ENCODE measurements around the gene NEK10. TPM values are rescaled to one million over a fixed set of nuclear protein-coding genes. Genes with fewer than 3 reads are reported as not detected.

The NEK10 gene
- total and polyA plus RNA-seq, 5 donors, result 3.1 to 16.9 (median 9.5) TPM

DNA sequence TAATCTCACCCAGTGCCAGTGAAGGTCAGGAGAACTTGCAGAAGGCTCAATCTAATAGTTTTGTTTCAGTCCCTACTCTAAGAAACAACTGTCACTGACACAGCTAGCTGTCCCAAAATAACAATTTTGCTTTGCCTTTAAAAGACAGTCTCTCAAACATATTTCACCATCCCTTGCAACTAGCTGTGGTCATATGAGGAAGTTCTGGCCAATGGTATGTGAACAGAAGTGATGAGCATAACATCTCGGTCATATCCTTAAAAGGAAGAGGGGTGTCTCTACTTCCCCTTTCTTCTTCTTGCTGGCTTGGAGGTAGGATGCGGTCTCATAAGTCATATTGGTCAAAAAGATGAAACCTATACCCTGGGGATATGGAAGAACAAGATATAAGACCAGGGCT lies 198.1 kb downstream of the NEK10 start:
- 91% methylated on average over 2 of the region's 2 CpGs for WGBS
- Histone ChIP-seq H3K27ac (ENCODE audit: low read length) (no peak overlapping the region), H3K4me3 (ENCODE audit: low read length) (no peak overlapping the region), H3K4me1 (ENCODE audit: control insufficient read depth, insufficient read depth, low read length) (no peaks in the 10 kb centered on the region), H3K9me3 (ENCODE audit: control insufficient read depth, low read length) (no peaks in the 10 kb centered on the region), H3K27me3 (ENCODE audit: control insufficient read depth, insufficient read depth) (no peaks in the 10 kb centered on the region)
- DNase-seq (no peak), ATAC-seq (no peak)
- intact Hi-C loops (cut with DNase I), result no loop called here

DNA sequence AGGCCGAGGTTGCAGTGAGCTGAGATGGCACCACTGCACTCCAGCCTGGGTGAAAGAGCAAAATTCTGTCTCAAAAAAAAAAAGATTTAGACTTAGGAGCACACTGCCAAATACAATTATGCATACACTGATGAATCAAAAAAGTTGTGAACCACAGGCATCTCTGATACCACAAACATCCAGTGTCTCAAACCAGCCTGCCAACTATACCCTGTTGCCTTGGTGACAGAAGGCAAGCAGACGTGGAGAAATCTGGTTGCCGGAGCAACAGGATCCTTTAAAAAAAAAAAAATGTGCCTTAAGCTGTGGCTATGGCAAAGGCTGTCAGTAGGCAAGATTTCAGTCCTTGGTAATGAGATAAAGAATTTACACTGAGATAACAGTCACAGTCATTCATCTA lies 202.3 kb downstream of the NEK10 start:
- Histone ChIP-seq H3K27ac (ENCODE audit: low read length) (no peak overlapping the region), H3K4me1 (ENCODE audit: control insufficient read depth, insufficient read depth, low read length) (no peaks in the 10 kb centered on the region), H3K27me3 (ENCODE audit: control insufficient read depth, insufficient read depth) (no peaks in the 10 kb centered on the region), H3K9me3 (ENCODE audit: control insufficient read depth, low read length) (no peaks in the 10 kb centered on the region), H3K4me3 (ENCODE audit: low read length) (no peak overlapping the region)
- DNase-seq (no peak), ATAC-seq (no peak)
- intact Hi-C loops (cut with DNase I), result no loop called here
- 71% methylated on average over 3 of the region's 3 CpGs for WGBS

DNA sequence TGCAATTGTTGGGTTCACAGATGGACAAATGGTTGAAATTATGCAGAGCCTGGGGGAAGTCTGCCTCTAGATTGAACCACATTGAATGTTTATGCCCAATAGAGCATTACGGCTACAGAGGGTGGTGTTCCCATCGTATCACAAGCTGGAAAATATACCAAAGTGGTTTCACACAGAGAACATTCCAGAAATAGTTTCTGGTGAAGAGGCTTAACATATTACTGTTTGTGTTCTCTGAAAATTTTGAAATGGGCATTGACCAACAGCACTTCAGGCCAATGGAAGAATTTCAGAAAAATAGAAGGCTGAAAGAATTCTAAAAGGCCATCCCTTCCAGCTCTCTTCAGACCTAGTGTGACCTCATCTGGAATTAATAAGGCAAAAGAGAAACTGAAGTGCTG lies 203.9 kb downstream of the NEK10 start:
- ATAC-seq (peak in 1 of 2 donors; percentile 24), DNase-seq (no peak)
- Histone ChIP-seq H3K27ac (ENCODE audit: low read length) (no peak overlapping the region), H3K9me3 (ENCODE audit: control insufficient read depth, low read length) (no peaks in the 10 kb centered on the region), H3K4me1 (ENCODE audit: control insufficient read depth, insufficient read depth, low read length) (no peaks in the 10 kb centered on the region), H3K27me3 (ENCODE audit: control insufficient read depth, insufficient read depth) (no peaks in the 10 kb centered on the region), H3K4me3 (ENCODE audit: low read length) (no peak overlapping the region)
- WGBS, result 59% methylated on average over 2 of the region's 2 CpGs
- intact Hi-C loops (cut with DNase I), result no loop called here

DNA sequence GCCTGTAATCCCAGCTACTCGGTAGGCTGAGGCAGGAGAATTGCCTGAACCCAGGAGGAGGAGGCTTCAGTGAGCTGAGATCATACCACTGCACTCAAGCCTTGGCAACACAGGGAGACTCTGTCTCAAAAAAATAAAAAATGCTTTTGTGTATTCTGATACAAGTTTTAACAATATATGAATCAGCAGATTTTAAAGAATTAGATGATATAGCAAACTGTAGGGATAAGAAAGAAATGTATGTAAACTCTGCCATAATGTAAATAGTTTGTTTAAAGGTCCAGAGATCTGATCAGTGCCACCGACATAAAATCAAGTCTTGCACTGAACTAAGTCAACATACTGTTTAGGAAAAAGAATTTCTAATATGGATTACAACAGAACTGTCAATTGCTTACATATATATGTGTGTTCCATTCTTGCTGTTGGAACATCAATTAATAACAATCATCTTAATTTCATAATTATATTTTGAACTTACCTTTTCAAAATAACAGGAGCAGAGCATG lies 208.3 kb downstream of the NEK10 start:
- no peak for ATAC-seq
- no peak for DNase-seq
- 85% methylated on average over 2 of the region's 2 CpGs for WGBS
- Histone ChIP-seq H3K27me3 (ENCODE audit: control insufficient read depth, insufficient read depth) (no peaks in the 10 kb centered on the region), H3K27ac (ENCODE audit: low read length) (no peak overlapping the region), H3K9me3 (ENCODE audit: control insufficient read depth, low read length) (no peaks in the 10 kb centered on the region), H3K4me1 (ENCODE audit: control insufficient read depth, insufficient read depth, low read length) (no peaks in the 10 kb centered on the region), H3K4me3 (ENCODE audit: low read length) (no peak overlapping the region)
- intact Hi-C loops (cut with DNase I), result no loop called here

DNA sequence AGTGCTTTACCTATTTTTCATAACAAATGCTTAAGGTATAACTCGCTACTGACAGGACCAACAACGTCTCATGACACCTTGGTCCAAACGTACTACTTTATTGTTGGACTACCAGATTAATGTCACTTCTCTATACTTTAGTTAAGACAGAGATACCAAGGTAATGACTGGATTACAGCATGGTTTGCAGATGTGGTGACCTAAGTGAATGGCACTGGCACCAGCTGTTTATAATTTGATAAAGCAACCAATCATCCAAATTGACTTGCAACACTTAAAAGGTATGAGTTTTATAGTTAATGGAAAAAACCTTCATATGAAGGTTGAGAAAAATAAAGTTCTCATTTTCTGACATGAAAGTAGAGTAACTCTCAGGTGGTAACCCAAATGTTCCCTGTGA lies 209.0 kb downstream of the NEK10 start:
- H3K27me3 ChIP-seq (ENCODE audit: control insufficient read depth, insufficient read depth), result no peaks in the 10 kb centered on the region
- ATAC-seq (no peak), DNase-seq (no peak)
- intact Hi-C loops (cut with DNase I), result no loop called here
- WGBS, result 93% methylated on average over 3 of the region's 3 CpGs
- H3K9me3 ChIP-seq (ENCODE audit: control insufficient read depth, low read length), result no peaks in the 10 kb centered on the region
- H3K4me1 ChIP-seq (ENCODE audit: control insufficient read depth, insufficient read depth, low read length), result no peaks in the 10 kb centered on the region
- H3K27ac ChIP-seq (ENCODE audit: low read length), result no peak overlapping the region
- H3K4me3 ChIP-seq (ENCODE audit: low read length), result no peak overlapping the region

DNA sequence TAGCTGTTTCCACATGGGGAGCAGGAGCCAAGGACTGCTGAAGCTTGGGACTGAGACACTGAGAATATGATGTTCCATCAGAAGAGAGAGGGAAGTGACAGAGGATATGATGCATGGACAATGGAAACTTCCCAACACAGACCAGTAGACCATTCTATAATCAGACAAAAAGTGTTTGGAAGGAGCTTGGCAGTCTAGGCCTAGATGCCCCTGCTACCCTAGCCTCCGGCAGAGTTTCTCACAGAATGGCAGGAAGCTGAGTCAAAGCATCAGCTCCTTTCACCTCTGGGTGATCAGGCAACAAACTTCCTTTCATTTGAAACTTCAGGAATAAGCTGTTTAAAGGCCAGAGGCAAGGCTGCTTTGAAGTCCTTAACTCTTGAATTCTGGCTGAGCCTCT lies 222.0 kb downstream of the NEK10 start:
- H3K4me1 ChIP-seq (ENCODE audit: control insufficient read depth, insufficient read depth, low read length), result no peaks in the 10 kb centered on the region
- no peak overlapping the region for H3K27ac ChIP-seq (ENCODE audit: low read length)
- 66% methylated on average over 1 of the region's 1 CpG for WGBS
- DNase-seq (no peak), ATAC-seq (peak in 1 of 2 donors; percentile 39)
- H3K4me3 ChIP-seq (ENCODE audit: low read length), result no peak overlapping the region
- intact Hi-C loops (cut with DNase I), result no loop called here
- no peaks in the 10 kb centered on the region for H3K27me3 ChIP-seq (ENCODE audit: control insufficient read depth, insufficient read depth)
- no peaks in the 10 kb centered on the region for H3K9me3 ChIP-seq (ENCODE audit: control insufficient read depth, low read length)

DNA sequence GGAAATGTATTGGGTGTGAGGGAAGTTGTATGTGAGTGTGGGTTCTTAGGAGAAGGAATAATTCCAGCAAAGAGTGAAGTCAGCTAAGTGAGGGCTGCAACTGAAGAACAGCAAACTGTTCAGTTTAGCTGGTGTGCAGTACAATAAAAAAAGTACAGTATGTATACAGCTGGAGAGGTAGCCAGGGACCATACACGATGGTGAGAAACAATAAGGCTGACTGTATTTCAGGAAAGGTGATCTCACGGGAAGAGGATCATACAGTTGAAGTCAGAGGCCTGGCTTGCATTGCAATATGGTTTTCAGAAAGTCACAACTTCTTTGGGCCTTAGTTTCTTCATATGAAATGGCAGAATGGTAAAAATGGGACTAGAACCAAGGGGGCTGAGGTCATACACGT lies 222.4 kb downstream of the NEK10 start:
- H3K4me1 ChIP-seq (ENCODE audit: control insufficient read depth, insufficient read depth, low read length), result no peaks in the 10 kb centered on the region
- no peak for ATAC-seq
- H3K9me3 ChIP-seq (ENCODE audit: control insufficient read depth, low read length), result no peaks in the 10 kb centered on the region
- no peak overlapping the region for H3K27ac ChIP-seq (ENCODE audit: low read length)
- no peak for DNase-seq
- intact Hi-C loops (cut with DNase I), result no loop called here
- 65% methylated on average over 3 of the region's 3 CpGs for WGBS
- no peak overlapping the region for H3K4me3 ChIP-seq (ENCODE audit: low read length)
- no peaks in the 10 kb centered on the region for H3K27me3 ChIP-seq (ENCODE audit: control insufficient read depth, insufficient read depth)

DNA sequence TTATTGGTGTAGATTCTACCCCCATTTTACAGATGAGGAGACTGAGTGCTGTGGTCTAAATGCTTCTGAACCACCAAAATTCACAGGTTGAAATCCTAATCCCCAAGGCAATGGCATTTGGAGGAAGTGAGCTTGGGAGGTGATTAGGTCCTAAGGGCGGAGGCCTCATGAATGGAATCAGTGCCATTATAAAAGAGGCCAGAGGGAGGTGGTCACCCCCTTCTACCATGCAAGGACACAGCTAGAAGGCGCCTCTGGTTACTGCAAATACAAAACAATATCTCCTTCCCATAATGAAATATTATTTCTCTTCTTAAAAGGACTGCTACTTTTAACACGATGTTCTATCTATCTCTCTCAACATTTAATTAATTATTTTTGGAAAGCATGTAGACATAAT lies 223.5 kb downstream of the NEK10 start:
- ATAC-seq (no peak), DNase-seq (no peak)
- Histone ChIP-seq H3K27me3 (ENCODE audit: control insufficient read depth, insufficient read depth) (no peaks in the 10 kb centered on the region), H3K27ac (ENCODE audit: low read length) (no peak overlapping the region), H3K4me3 (ENCODE audit: low read length) (no peak overlapping the region), H3K4me1 (ENCODE audit: control insufficient read depth, insufficient read depth, low read length) (no peaks in the 10 kb centered on the region), H3K9me3 (ENCODE audit: control insufficient read depth, low read length) (no peaks in the 10 kb centered on the region)
- intact Hi-C loops (cut with DNase I), result no loop called here
- WGBS, result 96% methylated on average over 3 of the region's 3 CpGs

DNA sequence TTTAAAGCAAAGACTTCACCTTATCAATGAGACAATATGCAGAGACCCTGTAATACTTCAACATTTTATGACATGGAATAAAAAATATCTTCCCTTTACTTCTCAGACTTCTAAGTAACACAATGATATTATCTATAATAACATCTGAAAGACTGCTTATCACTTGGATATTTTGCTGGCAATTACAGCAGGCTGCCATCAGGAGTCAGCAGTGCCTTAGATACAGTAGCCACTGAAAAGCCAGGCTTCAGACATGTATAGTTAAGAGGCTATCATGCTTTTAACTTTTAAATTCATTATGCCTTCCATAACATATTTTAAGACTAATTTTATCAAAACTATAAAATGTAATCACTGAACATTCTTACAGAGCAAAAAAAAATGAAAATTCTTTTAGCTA lies 227.5 kb downstream of the NEK10 start:
- Histone ChIP-seq H3K27me3 (ENCODE audit: control insufficient read depth, insufficient read depth) (no peaks in the 10 kb centered on the region), H3K4me1 (ENCODE audit: control insufficient read depth, insufficient read depth, low read length) (no peaks in the 10 kb centered on the region), H3K9me3 (ENCODE audit: control insufficient read depth, low read length) (no peaks in the 10 kb centered on the region), H3K27ac (ENCODE audit: low read length) (no peak overlapping the region), H3K4me3 (ENCODE audit: low read length) (no peak overlapping the region)
- intact Hi-C loops (cut with DNase I), result no loop called here
- DNase-seq, result no peak
- ATAC-seq, result no peak

DNA sequence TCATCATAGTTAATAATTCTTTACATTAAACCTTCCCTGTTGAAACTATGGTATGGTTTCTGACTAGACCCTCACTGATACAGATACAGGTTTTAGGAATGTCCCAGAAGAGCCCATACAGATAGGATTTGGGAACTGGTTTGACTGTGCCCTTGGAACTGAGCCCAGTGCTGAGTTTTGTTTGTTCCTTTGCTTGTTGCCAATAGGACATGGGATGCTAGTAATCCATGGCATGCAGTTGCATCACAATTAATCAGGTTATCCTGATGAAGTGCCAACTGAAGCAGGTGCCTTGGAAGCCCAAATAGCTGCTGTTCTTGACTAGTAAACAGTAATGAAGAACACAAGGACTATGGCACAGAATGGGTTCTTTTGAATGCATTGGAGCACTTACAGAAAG lies 230.6 kb downstream of the NEK10 start:
- no peak overlapping the region for H3K27ac ChIP-seq (ENCODE audit: low read length)
- peak; percentile 32 to 77 for ATAC-seq
- no peak overlapping the region for H3K4me3 ChIP-seq (ENCODE audit: low read length)
- no peaks in the 10 kb centered on the region for H3K27me3 ChIP-seq (ENCODE audit: control insufficient read depth, insufficient read depth)
- intact Hi-C loops (cut with DNase I), result loop anchor here (10.0 kb wide), 2 partner anchors 116 to 136 kb away; no protein-coding TSS in a partner anchor
- no peaks in the 10 kb centered on the region for H3K9me3 ChIP-seq (ENCODE audit: control insufficient read depth, low read length)
- H3K4me1 ChIP-seq (ENCODE audit: control insufficient read depth, insufficient read depth, low read length), result no peaks in the 10 kb centered on the region
- peak in 1 of 3 donors; percentile 31 for DNase-seq

DNA sequence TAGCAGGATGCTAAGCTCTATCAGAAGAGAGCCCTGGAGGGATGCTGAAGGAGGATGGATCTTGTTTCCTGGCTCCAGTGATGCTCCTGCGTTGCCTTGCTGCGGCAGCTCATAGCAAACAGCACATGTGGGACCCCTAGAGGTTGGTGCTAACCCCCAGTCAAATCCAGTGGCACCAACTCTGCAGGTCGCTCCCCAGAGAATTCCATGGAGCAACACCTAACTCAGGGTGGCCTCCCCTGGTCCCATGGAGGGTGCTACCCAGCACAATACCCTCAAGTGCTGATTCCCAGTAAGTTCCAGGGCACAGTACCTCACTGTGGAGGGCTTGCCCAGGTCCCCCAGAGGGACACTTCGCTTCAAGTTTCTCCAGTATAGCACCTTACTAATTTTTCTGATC lies 231.2 kb downstream of the NEK10 start:
- intact Hi-C loops (cut with DNase I), result loop anchor here (10.0 kb wide), 2 partner anchors 117 to 137 kb away; no protein-coding TSS in a partner anchor
- WGBS, result 89% methylated on average over 4 of the region's 4 CpGs
- ATAC-seq (peak in 1 of 2 donors; percentile 32), DNase-seq (no peak)
- H3K4me1 ChIP-seq (ENCODE audit: control insufficient read depth, insufficient read depth, low read length), result no peaks in the 10 kb centered on the region
- no peak overlapping the region for H3K27ac ChIP-seq (ENCODE audit: low read length)
- no peaks in the 10 kb centered on the region for H3K27me3 ChIP-seq (ENCODE audit: control insufficient read depth, insufficient read depth)
- H3K9me3 ChIP-seq (ENCODE audit: control insufficient read depth, low read length), result no peaks in the 10 kb centered on the region
- H3K4me3 ChIP-seq (ENCODE audit: low read length), result no peak overlapping the region

DNA sequence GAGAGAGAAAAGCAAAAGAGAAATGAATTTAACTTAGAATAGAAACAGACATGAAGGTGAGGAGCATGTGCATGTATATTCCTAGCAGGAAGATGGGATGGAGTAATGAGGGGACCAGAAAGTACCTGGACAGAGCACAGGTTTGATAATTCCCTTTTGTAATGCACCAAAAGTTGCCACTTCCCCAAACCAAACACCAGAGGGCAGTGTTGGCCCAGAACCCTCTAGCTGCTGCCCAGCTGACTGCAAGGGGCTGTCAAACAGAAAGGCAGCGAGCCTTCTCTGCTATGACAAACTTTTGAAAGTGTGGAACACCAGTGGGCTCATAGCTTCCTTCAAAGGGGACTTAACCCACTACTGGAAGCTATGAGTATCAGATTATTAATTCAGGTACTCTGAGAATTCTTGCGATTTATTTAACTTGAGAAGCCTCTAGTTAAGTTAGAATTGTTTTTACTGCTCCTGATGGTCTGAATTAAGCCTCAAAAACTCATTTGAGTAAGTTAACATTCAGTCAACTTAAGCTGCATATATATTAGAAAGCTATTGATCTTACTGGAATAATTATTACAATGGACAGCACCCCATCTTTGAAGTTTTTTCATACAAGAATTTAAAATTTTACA lies 234.9 kb downstream of the NEK10 start:
- DNase-seq, result peak; percentile 35 to 65 (median 58)
- H3K9me3 ChIP-seq (ENCODE audit: control insufficient read depth, low read length), result no peaks in the 10 kb centered on the region
- no peak overlapping the region for H3K27ac ChIP-seq (ENCODE audit: low read length)
- H3K27me3 ChIP-seq (ENCODE audit: control insufficient read depth, insufficient read depth), result no peaks in the 10 kb centered on the region
- peak; percentile 76 to 78 for ATAC-seq
- 49% methylated on average over 2 of the region's 2 CpGs for WGBS
- no peaks in the 10 kb centered on the region for H3K4me1 ChIP-seq (ENCODE audit: control insufficient read depth, insufficient read depth, low read length)
- intact Hi-C loops (cut with DNase I), result loop anchor here (10.0 kb wide), 2 partner anchors 121 to 141 kb away; no protein-coding TSS in a partner anchor
- H3K4me3 ChIP-seq (ENCODE audit: low read length), result no peak overlapping the region

Data from right cardiac atrium (tissue), 5 donors.